Pancreas (tissue), 10 donors: ENCODE results near the gene ZFYVE28. TPM values are rescaled to one million over a fixed set of nuclear protein-coding genes. Genes with fewer than 3 reads are reported as not detected.

Experiments
- ATAC-seq, 4 donors: fragments of 200-7000 bp; cut with Tn5 transposase; one replicate each; pipeline versions ENCODE4 v1.8.0 to v1.9.1; 2020; ENCODE audit warnings: mild to moderate bottlenecking in 4 of 4, moderate library complexity in 4 of 4
- DNase-seq, 6 donors: peaks; one replicate each; pipeline ENCODE4 v3.0.0-alpha.2; 2020
- FAIRE-seq: peaks from 2 replicates; lab custom pipeline; 2012; peaks lifted over from hg19 to GRCh38; lab: Jason Lieb, UNC
- H3K27ac ChIP-seq, 4 donors: fragments of 200-600 bp; sonication (generic); 1 replicate in 3 of 4; 2 replicates in 1 of 4; pipeline versions ENCODE4 v1.5.0 to v1.8.0; 2020
- H3K27me3 ChIP-seq, 4 donors: fragments of 200-600 bp; one replicate each; pipeline ENCODE4 v1.8.0; 2021
- H3K36me3 ChIP-seq, 3 donors: fragments of 200-600 bp; sonication (generic) in 1 of 3; one replicate each; pipeline versions ENCODE4 v1.5.0 to v1.8.0; 2020 to 2021
- H3K4me1 ChIP-seq, 3 donors: fragments of 200-600 bp; one replicate each; pipeline ENCODE4 v1.8.0; 2021
- H3K4me3 ChIP-seq, 4 donors: fragments of 200-600 bp; sonication (generic) in 2 of 4; one replicate each; pipeline versions ENCODE4 v1.5.0 to v1.8.0; 2020 to 2021
- H3K9me3 ChIP-seq, 4 donors: fragments of 200-600 bp; one replicate each; pipeline ENCODE4 v1.8.0; 2021
- CTCF ChIP-seq, 4 donors: fragments of 200-600 bp; sonication (generic) in 3 of 4; IDR thresholded peaks; one replicate each; pipeline versions ENCODE4 v1.5.0 to v1.8.0; 2021; ENCODE audit warnings: antibody characterized with exemption in 4 of 4
- WGBS, 2 donors: extraction: QIAGEN DNeasy Blood & Tissue Kit; methylation state at CpG; one replicate each; pipeline ENCODE4 v1.1.7; 2013; 5-methylcytosine and 5-hydroxymethylcytosine counted together
- intact Hi-C, 3 donors: fragments of 100-400 bp; cut with DNase I; formaldehyde crosslinking; loops; one replicate each; pipeline versions ENCODE4 v1.11.1 to v1.14.2; 2022
- polyA plus RNA-seq, 2 donors: library from polyadenylated mRNA; stranded (reverse); fragments of 200-250 nt; gene quantifications; one replicate each; pipeline ENCODE4 v1.2.3, GENCODE V29; 2013
- total RNA-seq, 6 donors: library from RNA; stranded (reverse); fragmentation: NEBNext Ultra II Directional in 4 of 6; extraction: Animal tissue kit (Norgen Biotek cat#: 25700) in 4 of 6; gene quantifications; one replicate each; pipeline versions ENCODE4 v1.2.1 to v1.2.4, GENCODE V29; 2021 to 2023
- donor health status: healthy with polysubstance abuse.
- donor health status: DM: no; HTN: no; CAD: no; lungs with moderate emphysema.
- donor health status: DM: no; HTN: no; CAD: no.
- donor health status: control.
- donor health status: control.
- donor health status: Bipolar disorder and iron deficiency.
- donor health status: DM: yes; HTN: yes; CAD: no.
- donor health status: DM: no; HTN: no; CAD: no.
- donor health status: DM: no; HTN: no; CAD: no.
- donor health status: DM: yes; HTN: yes; CAD: no.

Gene ZFYVE28
- total and polyA plus RNA-seq, 8 donors, result 3.8 to 13.4 (median 6.0) TPM

GRCh38 chr4:2297606-2298531 is 120.6 kb downstream of the ZFYVE28 start:
- Histone ChIP-seq H3K36me3 (no peaks in the 10 kb centered on the region), H3K27me3 (no peaks in the 10 kb centered on the region), H3K4me3 (no peak overlapping the region), H3K9me3 (no peaks in the 10 kb centered on the region), H3K27ac (no peak overlapping the region), H3K4me1 (no peaks in the 10 kb centered on the region)
- DNase-seq, result peak in 1 of 6 donors; percentile 2
- ATAC-seq, result no peak
- TF ChIP-seq CTCF (IDR thresholded peaks at IDR 0.05), result no peak
- WGBS, 2 donors, result 92 to 95% methylated on average over 40 of the region's 40 CpGs
- no peak for FAIRE-seq
- intact Hi-C loops, result no loop called here

- Histone ChIP-seq H3K4me1 (no peaks in the 10 kb centered on the region), H3K9me3 (no peaks in the 10 kb centered on the region), H3K4me3 (no peak overlapping the region), H3K27ac (no peak overlapping the region), H3K36me3 (no peaks in the 10 kb centered on the region), H3K27me3 (no peaks in the 10 kb centered on the region)
- intact Hi-C loops, result no loop called here
- FAIRE-seq (no peak), ATAC-seq (peak in 2 of 4 donors; percentile 69 to 92), DNase-seq (peak in 2 of 6 donors; percentile 36 to 72)
- no peak for TF ChIP-seq CTCF (IDR thresholded peaks at IDR 0.05)
- WGBS, 2 donors, result 74% methylated on average over 37 of the region's 37 CpGs
Measured at GRCh38 chr4:2296631-2297601, 121.5 kb downstream of the ZFYVE28 start.

- H3K36me3 ChIP-seq, result no peaks in the 10 kb centered on the region
- WGBS, 2 donors, result 90% methylated on average over 14 of the region's 14 CpGs
- H3K9me3 ChIP-seq, result no peaks in the 10 kb centered on the region
- no peak for TF ChIP-seq CTCF (IDR thresholded peaks at IDR 0.05)
- no peaks in the 10 kb centered on the region for H3K4me1 ChIP-seq
- H3K4me3 ChIP-seq, result no peak overlapping the region
- no peak overlapping the region for H3K27ac ChIP-seq
- DNase-seq, result peak in 1 of 6 donors; percentile 5
- no peak for ATAC-seq
- no peak for FAIRE-seq
- intact Hi-C loops, result no loop called here
- H3K27me3 ChIP-seq, result no peaks in the 10 kb centered on the region
Measured at GRCh38 chr4:2295900-2296442, 122.5 kb downstream of the ZFYVE28 start.

GRCh38 chr4:2295500-2295899 is 122.9 kb downstream of the ZFYVE28 start:
- peak in 1 of 6 donors; percentile 4 for DNase-seq
- FAIRE-seq, result no peak
- 91 to 94% methylated on average over 9 of the region's 9 CpGs for WGBS, 2 donors

More at GRCh38 chr4:2295500-2295899, 122.9 kb downstream of the ZFYVE28 start:
- intact Hi-C loops, result no loop called here
- no peak overlapping the region for H3K4me3 ChIP-seq
- no peak overlapping the region for H3K27ac ChIP-seq
- no peaks in the 10 kb centered on the region for H3K9me3 ChIP-seq
- no peak for TF ChIP-seq CTCF (IDR thresholded peaks at IDR 0.05)
- no peak for ATAC-seq
- no peaks in the 10 kb centered on the region for H3K4me1 ChIP-seq
- H3K27me3 ChIP-seq, result no peaks in the 10 kb centered on the region
- no peaks in the 10 kb centered on the region for H3K36me3 ChIP-seq
